GM23338 (cell line): ENCODE measurements around the gene MDN1. TPM values are rescaled to one million over a fixed set of nuclear protein-coding genes. Genes with fewer than 3 reads are reported as not detected.

Experiments used
- ATAC-seq: fragments of 200-7000 bp; cut with Tn5 transposase; 3 replicates; pipeline ENCODE4 v1.9.1; 2020
- DNase-seq: peaks from one replicate; pipeline ENCODE4 v3.0.0-alpha.2; 2015; ENCODE audit warnings: low spot score
- H2AFZ ChIP-seq: fragments of 200-600 bp; sonication (generic); 2 replicates; pipeline ENCODE4 v1.8.0; 2016; ENCODE audit warnings: antibody characterized with exemption, mild to moderate bottlenecking, moderate library complexity
- H3F3A ChIP-seq: fragments of 200-600 bp; sonication (generic); replicated peaks from 2 replicates; pipeline ENCODE4 v1.8.0; 2017; ENCODE audit warnings: antibody characterized with exemption, mixed run types, low read depth
- H3K27ac ChIP-seq: fragments of 200-600 bp; sonication (generic); 2 replicates; pipeline ENCODE4 v1.6.1; 2016; ENCODE audit warnings: low read depth
- H3K27me3 ChIP-seq: fragments of 200-600 bp; sonication (generic); 2 replicates; pipeline ENCODE4 v1.8.0; 2016; ENCODE audit warnings: mild to moderate bottlenecking, mixed run types, moderate library complexity; ENCODE audit not compliant: insufficient read depth
- H3K36me3 ChIP-seq: fragments of 200-600 bp; sonication (generic); 2 replicates; pipeline ENCODE4 v1.8.0; 2016; ENCODE audit warnings: mild to moderate bottlenecking; ENCODE audit not compliant: insufficient read depth
- H3K4me1 ChIP-seq: fragments of 200-600 bp; sonication (generic); 2 replicates; pipeline ENCODE4 v1.8.0; 2016; ENCODE audit warnings: mild to moderate bottlenecking, moderate library complexity; ENCODE audit not compliant: insufficient read depth
- H3K4me2 ChIP-seq: fragments of 200-600 bp; sonication (generic); 2 replicates; pipeline ENCODE4 v1.7.1; 2017; ENCODE audit warnings: mixed run types
- H3K4me3 ChIP-seq: fragments of 200-600 bp; sonication (generic); 2 replicates; pipeline ENCODE4 v1.6.1; 2016; ENCODE audit warnings: mixed run types
- H3K79me2 ChIP-seq: fragments of 200-600 bp; sonication (generic); replicated peaks from 2 replicates; pipeline ENCODE4 v1.8.0; 2017; ENCODE audit warnings: mild to moderate bottlenecking; ENCODE audit not compliant: insufficient read depth
- H3K9me2 ChIP-seq: fragments of 200-600 bp; sonication (generic); 2 replicates; pipeline ENCODE4 v1.8.0; 2017; ENCODE audit not compliant: insufficient read depth
- H4K20me1 ChIP-seq: fragments of 200-600 bp; sonication (generic); replicated peaks from 2 replicates; pipeline ENCODE4 v1.8.0; 2017; ENCODE audit warnings: mild to moderate bottlenecking; ENCODE audit not compliant: insufficient read depth
- H3K27ac Mint-ChIP-seq: 2 replicates; pipeline ENCODE4 v1.8.0; 2020; ENCODE audit warnings: inconsistent platforms, mild to moderate bottlenecking, moderate library complexity, mixed read lengths
- H3K27me3 Mint-ChIP-seq: 3 replicates; pipeline ENCODE4 v1.8.0; 2022; ENCODE audit warnings: low read depth, mild to moderate bottlenecking, moderate library complexity, mixed read lengths, inconsistent platforms; ENCODE audit not compliant: insufficient read depth, poor library complexity
- H3K36me3 Mint-ChIP-seq: 3 replicates; pipeline ENCODE4 v1.8.0; 2021; ENCODE audit warnings: low read depth, mild to moderate bottlenecking, inconsistent platforms, moderate library complexity, mixed read lengths
- H3K4me1 Mint-ChIP-seq: 3 replicates; pipeline ENCODE4 v1.8.0; 2020; ENCODE audit warnings: mild to moderate bottlenecking, inconsistent platforms, mixed read lengths
- H3K4me3 Mint-ChIP-seq: 3 replicates; pipeline ENCODE4 v1.8.0; 2021; ENCODE audit warnings: moderate library complexity, mild to moderate bottlenecking, inconsistent platforms, mixed read lengths
- H3K9me3 Mint-ChIP-seq: 3 replicates; pipeline ENCODE4 v1.8.0; 2020; ENCODE audit warnings: moderate library complexity, mild to moderate bottlenecking, inconsistent platforms, mixed read lengths
- CREB1 ChIP-seq: fragments of 250-450 bp; sonication (Bioruptor Pico); IDR thresholded peaks from 2 replicates; pipeline ENCODE4 v1.5.0; 2020; ENCODE audit warnings: low read depth, mild to moderate bottlenecking, moderate library complexity
- EZH2 ChIP-seq: fragments of 200-600 bp; sonication (generic); IDR thresholded peaks from one replicate; pipeline ENCODE4 v1.8.0; 2017; ENCODE audit warnings: antibody characterized with exemption, mild to moderate bottlenecking, low read depth; ENCODE audit not compliant: unreplicated experiment
- EZH2phosphoT487 ChIP-seq: fragments of 200-600 bp; sonication (generic); IDR thresholded peaks from one replicate; pipeline ENCODE4 v1.8.1; 2018; ENCODE audit warnings: antibody characterized with exemption; ENCODE audit not compliant: unreplicated experiment
- STAT1 ChIP-seq: IDR thresholded peaks from one replicate; pipeline ENCODE4 v1.6.1; 2016; ENCODE audit warnings: antibody characterized with exemption; ENCODE audit not compliant: unreplicated experiment
- ZNF114 ChIP-seq: fragments of 250-450 bp; sonication (Bioruptor Pico); IDR thresholded peaks from 2 replicates; pipeline ENCODE4 v1.5.0; 2020; ENCODE audit warnings: mild to moderate bottlenecking, moderate library complexity
- polyA plus RNA-seq: library from polyadenylated mRNA; unstranded; fragments of >200 nt; fragmentation: Nextera tagmentation; extraction: Ambion mirVana; gene quantifications from 2 replicates; pipeline ENCODE4 v1.2.1, GENCODE V29; 2016
- total RNA-seq: library from RNA; depleted of rRNA; stranded (reverse); fragments of >200 nt; shearing (Covaris generic); gene quantifications from 2 replicates; pipeline ENCODE4 v1.2.3, GENCODE V29; 2014
- TF ChIP-seq, protein P1 (sequence below): IDR thresholded peaks from 2 replicates; pipeline ENCODE4 v1.6.1; 2016; ENCODE audit warnings: antibody characterized with exemption
- TF ChIP-seq, protein P2 (sequence below), 2 experiments: fragments of 200-600 bp in 1 of 2; sonication (generic) in 1 of 2; conservative IDR thresholded peaks; 2 replicates each; pipeline versions ENCODE4 v1.5.1 to v1.6.1; 2016 to 2017; ENCODE audit warnings: antibody characterized with exemption in 2 of 2, low read depth in 2 of 2, mild to moderate bottlenecking in 2 of 2, moderate library complexity in 1 of 2
- TF ChIP-seq, protein P3 (sequence below): fragments of 250-450 bp; sonication (Bioruptor Pico); IDR thresholded peaks from 2 replicates; pipeline ENCODE4 v1.5.0; 2020; ENCODE audit warnings: mild to moderate bottlenecking, moderate library complexity

MDN1 gene
- total and polyA plus RNA-seq, 2 experiments from 2014 or later = 165 to 217 TPM

DNA sequence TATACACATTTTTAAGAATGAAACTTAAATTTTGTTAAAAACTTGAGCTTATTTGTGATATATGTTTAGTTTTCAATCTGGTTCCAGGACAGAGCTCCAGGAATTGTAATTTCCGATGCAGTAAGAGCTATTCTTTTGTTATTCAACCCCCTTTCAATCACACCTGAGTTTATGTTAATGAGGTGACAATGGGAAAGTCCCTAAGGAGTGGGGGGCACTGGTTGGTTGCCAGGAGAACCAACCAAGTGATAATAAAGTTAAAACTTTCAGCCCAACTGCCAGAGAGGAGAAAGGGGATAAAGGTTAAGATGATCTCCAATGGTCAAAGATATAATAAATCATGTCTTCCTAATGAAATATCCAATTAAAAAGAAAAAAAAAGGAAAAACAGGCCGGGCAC is 19.8 kb downstream of the MDN1 start:
- Histone ChIP-seq H3K9me2 (no peaks in the 10 kb centered on the region), H3K27me3 (no peaks in the 10 kb centered on the region), H2AFZ (no peak overlapping the region), H3F3A (peaks cover 6% of the 10 kb centered on the region; the same call in 1 of the 2 replicates), H3K4me3 (no peak overlapping the region), H3K36me3 (peaks cover 22% of the 10 kb centered on the region; the same call in 1 of the 2 replicates), H3K4me2 (peak overlapping the region; percentile 66), H3K4me1 (peaks cover 36% of the 10 kb centered on the region), H4K20me1 (peaks cover 25% of the 10 kb centered on the region; the same call in 1 of the 2 replicates), H3K27ac (peak overlapping the region; percentile 88), H3K79me2 (peaks cover 97% of the 10 kb centered on the region)
- ATAC-seq (peak; percentile 87), DNase-seq (peak; percentile 87)
- Mint-ChIP-seq H3K27me3 (peaks cover 9% of the 10 kb centered on the region), H3K9me3 (no peaks in the 10 kb centered on the region; the same call in 2 of the 3 replicates), H3K27ac (peak overlapping the region; percentile 96), H3K4me1 (peaks cover 46% of the 10 kb centered on the region), H3K4me3 (peak overlapping the region; percentile 44), H3K36me3 (peaks cover 76% of the 10 kb centered on the region)
- TF ChIP-seq ZNF114 (CRISPR knock-in tag) (no peak), STAT1 (no peak), CREB1 (CRISPR knock-in tag) (0 out of 2 replicates have a peak, but pooled peaks have one; percentile 8), EZH2phosphoT487 (no peak), EZH2 (no peak)
- TF ChIP-seq, protein P1, sequence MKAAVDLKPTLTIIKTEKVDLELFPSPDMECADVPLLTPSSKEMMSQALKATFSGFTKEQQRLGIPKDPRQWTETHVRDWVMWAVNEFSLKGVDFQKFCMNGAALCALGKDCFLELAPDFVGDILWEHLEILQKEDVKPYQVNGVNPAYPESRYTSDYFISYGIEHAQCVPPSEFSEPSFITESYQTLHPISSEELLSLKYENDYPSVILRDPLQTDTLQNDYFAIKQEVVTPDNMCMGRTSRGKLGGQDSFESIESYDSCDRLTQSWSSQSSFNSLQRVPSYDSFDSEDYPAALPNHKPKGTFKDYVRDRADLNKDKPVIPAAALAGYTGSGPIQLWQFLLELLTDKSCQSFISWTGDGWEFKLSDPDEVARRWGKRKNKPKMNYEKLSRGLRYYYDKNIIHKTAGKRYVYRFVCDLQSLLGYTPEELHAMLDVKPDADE = no peak
- TF ChIP-seq, protein P2, sequence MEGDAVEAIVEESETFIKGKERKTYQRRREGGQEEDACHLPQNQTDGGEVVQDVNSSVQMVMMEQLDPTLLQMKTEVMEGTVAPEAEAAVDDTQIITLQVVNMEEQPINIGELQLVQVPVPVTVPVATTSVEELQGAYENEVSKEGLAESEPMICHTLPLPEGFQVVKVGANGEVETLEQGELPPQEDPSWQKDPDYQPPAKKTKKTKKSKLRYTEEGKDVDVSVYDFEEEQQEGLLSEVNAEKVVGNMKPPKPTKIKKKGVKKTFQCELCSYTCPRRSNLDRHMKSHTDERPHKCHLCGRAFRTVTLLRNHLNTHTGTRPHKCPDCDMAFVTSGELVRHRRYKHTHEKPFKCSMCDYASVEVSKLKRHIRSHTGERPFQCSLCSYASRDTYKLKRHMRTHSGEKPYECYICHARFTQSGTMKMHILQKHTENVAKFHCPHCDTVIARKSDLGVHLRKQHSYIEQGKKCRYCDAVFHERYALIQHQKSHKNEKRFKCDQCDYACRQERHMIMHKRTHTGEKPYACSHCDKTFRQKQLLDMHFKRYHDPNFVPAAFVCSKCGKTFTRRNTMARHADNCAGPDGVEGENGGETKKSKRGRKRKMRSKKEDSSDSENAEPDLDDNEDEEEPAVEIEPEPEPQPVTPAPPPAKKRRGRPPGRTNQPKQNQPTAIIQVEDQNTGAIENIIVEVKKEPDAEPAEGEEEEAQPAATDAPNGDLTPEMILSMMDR (conservative IDR thresholded peaks at IDR 0.05; ENCODE audit: low read depth in 2 of 2) = no peak
- TF ChIP-seq, protein P3, sequence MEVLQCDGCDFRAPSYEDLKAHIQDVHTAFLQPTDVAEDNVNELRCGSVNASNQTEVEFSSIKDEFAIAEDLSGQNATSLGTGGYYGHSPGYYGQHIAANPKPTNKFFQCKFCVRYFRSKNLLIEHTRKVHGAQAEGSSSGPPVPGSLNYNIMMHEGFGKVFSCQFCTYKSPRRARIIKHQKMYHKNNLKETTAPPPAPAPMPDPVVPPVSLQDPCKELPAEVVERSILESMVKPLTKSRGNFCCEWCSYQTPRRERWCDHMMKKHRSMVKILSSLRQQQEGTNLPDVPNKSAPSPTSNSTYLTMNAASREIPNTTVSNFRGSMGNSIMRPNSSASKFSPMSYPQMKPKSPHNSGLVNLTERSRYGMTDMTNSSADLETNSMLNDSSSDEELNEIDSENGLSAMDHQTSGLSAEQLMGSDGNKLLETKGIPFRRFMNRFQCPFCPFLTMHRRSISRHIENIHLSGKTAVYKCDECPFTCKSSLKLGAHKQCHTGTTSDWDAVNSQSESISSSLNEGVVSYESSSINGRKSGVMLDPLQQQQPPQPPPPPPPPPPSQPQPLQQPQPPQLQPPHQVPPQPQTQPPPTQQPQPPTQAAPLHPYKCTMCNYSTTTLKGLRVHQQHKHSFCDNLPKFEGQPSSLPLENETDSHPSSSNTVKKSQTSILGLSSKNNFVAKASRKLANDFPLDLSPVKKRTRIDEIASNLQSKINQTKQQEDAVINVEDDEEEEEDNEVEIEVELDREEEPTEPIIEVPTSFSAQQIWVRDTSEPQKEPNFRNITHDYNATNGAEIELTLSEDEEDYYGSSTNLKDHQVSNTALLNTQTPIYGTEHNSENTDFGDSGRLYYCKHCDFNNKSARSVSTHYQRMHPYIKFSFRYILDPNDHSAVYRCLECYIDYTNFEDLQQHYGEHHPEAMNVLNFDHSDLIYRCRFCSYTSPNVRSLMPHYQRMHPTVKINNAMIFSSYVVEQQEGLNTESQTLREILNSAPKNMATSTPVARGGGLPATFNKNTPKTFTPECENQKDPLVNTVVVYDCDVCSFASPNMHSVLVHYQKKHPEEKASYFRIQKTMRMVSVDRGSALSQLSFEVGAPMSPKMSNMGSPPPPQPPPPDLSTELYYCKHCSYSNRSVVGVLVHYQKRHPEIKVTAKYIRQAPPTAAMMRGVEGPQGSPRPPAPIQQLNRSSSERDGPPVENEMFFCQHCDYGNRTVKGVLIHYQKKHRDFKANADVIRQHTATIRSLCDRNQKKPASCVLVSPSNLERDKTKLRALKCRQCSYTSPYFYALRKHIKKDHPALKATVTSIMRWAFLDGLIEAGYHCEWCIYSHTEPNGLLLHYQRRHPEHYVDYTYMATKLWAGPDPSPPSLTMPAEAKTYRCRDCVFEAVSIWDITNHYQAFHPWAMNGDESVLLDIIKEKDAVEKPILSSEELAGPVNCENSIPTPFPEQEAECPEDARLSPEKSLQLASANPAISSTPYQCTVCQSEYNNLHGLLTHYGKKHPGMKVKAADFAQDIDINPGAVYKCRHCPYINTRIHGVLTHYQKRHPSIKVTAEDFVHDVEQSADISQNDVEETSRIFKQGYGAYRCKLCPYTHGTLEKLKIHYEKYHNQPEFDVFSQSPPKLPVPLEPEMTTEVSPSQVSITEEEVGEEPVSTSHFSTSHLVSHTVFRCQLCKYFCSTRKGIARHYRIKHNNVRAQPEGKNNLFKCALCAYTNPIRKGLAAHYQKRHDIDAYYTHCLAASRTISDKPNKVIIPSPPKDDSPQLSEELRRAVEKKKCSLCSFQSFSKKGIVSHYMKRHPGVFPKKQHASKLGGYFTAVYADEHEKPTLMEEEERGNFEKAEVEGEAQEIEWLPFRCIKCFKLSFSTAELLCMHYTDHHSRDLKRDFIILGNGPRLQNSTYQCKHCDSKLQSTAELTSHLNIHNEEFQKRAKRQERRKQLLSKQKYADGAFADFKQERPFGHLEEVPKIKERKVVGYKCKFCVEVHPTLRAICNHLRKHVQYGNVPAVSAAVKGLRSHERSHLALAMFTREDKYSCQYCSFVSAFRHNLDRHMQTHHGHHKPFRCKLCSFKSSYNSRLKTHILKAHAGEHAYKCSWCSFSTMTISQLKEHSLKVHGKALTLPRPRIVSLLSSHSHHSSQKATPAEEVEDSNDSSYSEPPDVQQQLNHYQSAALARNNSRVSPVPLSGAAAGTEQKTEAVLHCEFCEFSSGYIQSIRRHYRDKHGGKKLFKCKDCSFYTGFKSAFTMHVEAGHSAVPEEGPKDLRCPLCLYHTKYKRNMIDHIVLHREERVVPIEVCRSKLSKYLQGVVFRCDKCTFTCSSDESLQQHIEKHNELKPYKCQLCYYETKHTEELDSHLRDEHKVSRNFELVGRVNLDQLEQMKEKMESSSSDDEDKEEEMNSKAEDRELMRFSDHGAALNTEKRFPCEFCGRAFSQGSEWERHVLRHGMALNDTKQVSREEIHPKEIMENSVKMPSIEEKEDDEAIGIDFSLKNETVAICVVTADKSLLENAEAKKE (CRISPR knock-in tag) = no peak
